Stimulated activated CD4-positive, alpha-beta T cell treated with anti-CD3 and anti-CD28 coated beads, Interleukin-4, amount 100 ng/mL, for 24 hours (primary cell): ENCODE results near the gene TACR1.
"Not testable (repeated sequence)": the region's sequence is repeated elsewhere in the genome, so short reads cannot be mapped to it uniquely, and the experiment has no call there.

ENCODE experiments used
- DNase-seq: peaks from one replicate; pipeline ENCODE4 v3.0.0-alpha.2; 2020

Gene TACR1

DNA sequence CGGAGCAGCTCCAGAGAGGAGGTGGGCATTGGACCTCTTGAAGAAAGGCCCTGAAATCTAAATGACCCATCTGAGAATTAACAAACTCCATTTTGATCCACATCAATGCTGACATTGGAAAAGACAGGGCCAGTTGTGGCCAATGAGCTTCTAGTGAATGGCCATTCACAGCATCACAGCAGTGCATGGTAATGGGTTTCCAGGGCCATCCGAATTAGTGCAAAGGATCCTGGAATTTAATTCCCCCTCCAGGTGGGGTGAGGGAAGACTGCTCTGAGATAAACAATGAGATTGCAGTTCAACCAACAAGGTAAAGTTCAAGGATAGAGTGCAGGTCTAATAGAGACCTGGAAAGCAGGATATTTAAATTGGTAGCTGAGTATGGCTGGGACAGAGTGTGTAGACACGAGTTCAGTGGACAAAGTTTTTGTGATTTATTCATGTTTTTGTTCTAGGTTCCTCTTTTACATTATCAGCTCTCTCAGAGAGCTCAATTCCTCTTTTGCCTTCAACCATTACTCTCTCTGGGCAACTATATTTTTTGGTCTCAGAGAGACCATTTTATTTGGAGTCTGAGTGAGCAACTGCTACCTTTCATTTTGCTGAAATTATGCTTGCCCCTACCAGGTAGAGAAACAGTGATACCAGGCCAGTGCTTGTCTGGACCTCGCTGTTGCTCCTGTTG, 5.0 kb downstream of the TACR1 start:
- DNase-seq, result no peak

DNA sequence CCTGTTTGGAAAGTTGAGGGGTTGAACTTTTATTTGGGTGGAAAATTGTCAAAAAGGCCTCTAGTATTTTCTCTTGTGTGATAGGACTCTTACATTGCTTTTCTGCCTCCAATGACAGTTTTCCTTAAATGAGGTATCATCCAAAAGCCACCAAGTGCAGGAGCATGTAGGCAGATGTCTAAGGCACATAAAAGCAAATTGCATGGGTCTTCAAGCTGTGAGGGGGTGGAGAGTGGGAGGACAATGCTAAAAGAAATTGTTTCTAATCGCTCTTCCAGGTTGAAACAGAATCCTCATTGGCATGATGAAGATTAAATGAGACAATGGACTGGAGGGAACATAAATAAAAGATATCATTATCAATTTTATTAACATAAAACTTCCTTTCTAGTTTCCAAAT, 6.8 kb downstream of the TACR1 start:
- no peak for DNase-seq

GRCh38 chr2:75190271-75190990, 8.9 kb downstream of the TACR1 start:
- no peak for DNase-seq

- DNase-seq, result no peak
Observed at GRCh38 chr2:75186821-75187220, 12.5 kb downstream of the TACR1 start.

DNA sequence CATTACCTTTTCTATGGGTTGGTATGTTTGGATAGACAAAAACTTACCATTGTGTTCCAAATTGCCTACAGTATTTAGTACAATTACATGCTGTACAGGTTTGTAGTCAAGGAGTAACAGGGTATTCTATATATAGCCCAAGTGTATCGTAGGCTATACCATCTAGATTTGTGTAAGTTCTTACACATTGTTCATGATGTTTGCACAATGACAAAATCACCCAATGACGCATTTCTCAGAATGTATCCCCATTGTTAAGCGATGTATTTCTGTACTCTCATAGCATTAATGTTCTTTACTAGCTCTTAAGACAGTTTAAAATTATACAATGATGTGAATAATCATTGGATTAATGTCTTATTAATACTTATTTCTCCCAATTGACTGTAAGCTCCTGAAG, 16.7 kb downstream of the TACR1 start:
- no peak for DNase-seq

DNA sequence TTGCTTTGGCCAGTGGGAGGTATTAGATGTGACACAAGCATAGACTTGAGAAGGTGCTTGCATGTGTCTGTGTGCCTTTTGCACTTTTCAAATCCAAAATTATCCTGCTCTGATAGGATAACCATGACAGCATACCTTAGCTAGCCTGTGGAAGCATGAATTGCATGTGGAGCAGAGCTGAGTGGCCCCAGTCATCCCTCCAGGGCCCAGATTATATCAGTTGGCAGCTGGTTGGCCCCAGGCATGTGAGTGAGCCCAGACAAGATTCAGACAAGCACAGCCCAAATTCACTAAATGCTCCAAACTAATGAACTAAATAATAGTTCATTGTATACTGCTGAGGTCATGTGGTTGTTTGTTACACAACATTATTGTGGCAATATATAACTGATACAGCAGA, 18.8 kb downstream of the TACR1 start:
- DNase-seq, result no peak

DNA sequence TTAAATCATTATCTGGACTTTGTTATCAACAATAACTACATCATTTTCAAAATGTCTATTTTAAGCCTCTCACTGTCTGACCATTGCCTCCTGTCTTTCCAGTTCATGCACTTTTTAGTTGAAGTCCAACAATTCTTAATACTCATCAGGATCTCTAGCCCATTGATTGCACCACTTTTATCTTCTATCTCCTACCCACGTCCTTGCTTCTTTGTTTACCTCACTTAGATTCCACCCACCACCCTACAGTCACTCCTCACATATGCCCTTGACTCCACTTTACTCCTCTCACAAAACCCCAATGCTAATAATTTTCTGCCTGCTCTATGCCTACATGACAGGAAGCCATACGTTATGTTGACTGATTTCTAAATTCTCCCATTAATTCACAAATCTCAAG, 21.9 kb downstream of the TACR1 start:
- DNase-seq, result no peak

- DNase-seq, result no peak
Observed at GRCh38 chr2:75175456-75175855, 23.9 kb downstream of the TACR1 start.

DNA sequence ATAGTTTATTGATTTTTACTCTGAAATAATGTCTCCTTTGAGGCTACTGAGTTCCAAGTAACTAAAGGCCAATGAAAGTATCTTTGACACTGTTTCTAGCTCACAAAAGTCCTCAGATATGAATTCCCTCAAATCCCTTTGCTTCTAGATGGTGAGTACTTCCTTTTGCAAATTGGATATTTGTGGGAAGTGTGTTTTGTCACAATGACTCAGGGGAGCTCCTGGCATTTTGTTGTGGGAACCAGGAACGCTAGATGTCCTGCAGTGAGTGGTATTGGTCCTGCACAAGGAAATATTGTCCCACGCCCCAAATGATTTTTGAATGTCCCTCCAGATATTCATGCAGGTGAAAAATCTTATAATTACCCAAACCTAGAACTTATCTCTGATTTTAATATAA, 24.3 kb downstream of the TACR1 start:
- no peak for DNase-seq

GRCh38 chr2:75174519-75174918, 24.8 kb downstream of the TACR1 start:
- no peak for DNase-seq

DNA sequence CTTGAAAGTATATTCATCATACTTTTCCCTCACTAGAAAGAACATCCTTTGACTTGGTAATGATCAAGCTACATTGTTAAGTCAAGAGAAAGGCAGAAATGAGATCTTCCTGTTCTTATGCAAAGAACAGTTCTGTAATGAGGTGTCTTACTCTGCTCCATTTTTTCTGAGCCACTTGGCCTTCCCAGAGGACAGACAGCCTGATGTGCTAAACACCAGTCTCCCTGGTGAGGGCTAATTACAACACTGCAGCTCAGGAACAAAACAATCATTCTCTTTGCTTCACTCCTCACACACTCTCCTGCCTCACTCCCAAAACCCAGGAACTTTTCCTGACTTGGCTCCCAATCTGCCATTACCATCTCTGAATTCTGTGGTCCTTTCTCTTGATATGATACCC, 25.6 kb downstream of the TACR1 start:
- DNase-seq, result no peak

GRCh38 chr2:75171423-75171822, 27.9 kb downstream of the TACR1 start:
- DNase-seq, result not testable (repeated sequence)

DNA sequence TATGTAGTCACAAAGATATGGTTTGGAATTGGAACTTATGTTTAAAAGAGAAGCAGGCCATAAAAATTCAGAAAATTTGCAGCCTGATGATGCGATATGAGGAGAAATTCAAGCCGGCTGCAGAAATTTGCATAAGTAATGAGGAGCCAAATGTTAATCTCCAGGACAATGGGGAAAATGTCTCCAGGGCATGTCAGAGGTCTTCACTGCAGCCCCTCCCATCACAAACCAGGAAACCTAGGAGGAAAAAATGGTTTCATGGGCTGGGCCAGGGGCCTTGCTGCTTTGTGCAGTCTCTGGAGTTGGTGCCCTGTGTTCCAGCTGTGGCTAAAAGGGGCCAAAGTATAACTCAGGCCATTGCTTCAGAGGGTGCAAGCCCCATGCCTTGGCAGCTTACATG, 28.4 kb downstream of the TACR1 start:
- no peak for DNase-seq

- DNase-seq, result no peak
Observed at GRCh38 chr2:75168186-75168585, 31.1 kb downstream of the TACR1 start.

DNA sequence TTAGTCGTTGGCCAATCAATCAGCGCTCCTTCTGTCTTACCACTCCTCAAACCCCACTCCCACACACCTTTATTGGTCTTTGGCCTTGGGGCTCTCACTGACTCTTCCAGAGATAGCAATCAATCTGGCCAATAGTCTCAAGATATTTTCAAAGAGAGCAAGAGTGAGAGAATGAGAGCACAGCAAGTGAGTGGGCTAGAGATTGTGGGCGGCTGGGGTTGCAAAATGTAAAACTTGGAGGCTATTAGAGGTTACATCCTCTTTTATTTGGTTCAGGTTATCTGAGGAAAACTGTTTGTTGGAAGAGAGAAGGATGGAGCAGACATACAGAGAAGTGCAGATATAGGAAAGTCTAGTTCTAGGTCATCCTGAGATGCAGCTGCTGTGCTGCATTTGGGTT, 32.8 kb downstream of the TACR1 start:
- no peak for DNase-seq

DNA sequence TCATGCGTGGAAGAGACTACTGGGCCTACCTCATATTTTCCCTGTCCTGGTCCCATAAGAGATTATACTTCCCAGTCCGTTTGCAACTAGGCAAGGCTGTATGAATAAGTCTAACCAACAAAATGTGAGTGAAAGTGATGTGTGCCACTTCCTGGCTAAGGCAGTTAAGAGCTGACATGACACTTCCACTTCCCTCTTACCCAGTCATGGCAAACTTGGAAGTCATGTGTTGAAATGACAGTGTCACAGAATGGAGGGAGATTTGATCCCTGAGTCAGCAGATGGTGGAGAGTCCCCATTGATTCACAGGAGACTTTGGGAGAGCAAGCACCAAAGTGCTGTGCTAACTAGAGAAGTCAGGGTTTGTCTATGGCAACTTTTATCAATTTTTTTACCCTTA, 36.4 kb downstream of the TACR1 start:
- no peak for DNase-seq

- no peak for DNase-seq
Observed at GRCh38 chr2:75162259-75162658, 37.1 kb downstream of the TACR1 start.

- no peak for DNase-seq
Observed at GRCh38 chr2:75157435-75157834, 41.9 kb downstream of the TACR1 start.

DNA sequence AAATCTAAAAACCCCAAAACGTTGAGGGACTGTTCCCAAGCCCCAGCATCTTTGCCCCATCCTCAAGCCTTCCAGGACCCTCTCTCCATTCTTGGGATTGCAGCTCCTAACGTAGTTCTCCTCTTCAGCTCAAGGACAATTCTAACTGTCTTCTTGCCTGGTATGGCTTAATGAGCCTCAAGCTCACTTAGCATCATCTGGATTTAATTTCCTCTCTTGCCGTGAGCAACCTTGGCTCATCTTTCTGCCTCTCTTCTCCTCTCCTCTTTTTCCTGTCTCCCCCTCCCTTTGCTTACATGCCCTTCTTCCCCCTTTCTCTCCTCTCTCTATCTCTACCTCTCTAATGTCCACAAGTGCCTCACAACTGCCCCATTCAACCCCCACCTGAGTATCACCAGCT, 44.2 kb downstream of the TACR1 start:
- no peak for DNase-seq

GRCh38 chr2:75153221-75153620, 46.1 kb downstream of the TACR1 start:
- DNase-seq, result no peak

DNA sequence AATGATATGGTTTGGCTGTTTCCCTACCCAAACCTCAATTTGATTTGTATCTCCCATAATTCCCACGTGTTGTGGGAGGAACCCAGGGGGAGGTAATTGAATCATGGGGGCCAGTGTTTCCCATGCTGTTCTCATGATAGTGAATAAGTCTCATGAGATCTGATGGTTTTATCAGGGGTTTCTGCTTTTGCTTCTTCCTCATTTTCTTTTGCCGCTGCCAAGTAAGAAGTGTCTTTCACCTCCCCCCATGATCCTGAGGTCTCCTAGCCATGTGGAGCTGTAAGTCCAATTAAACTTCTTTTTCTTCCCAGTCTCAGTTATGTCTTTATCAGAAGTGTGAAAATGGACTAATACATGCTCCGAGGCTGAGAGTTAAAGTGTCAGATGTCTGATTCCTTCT, 47.1 kb downstream of the TACR1 start:
- not testable (repeated sequence) for DNase-seq

DNA sequence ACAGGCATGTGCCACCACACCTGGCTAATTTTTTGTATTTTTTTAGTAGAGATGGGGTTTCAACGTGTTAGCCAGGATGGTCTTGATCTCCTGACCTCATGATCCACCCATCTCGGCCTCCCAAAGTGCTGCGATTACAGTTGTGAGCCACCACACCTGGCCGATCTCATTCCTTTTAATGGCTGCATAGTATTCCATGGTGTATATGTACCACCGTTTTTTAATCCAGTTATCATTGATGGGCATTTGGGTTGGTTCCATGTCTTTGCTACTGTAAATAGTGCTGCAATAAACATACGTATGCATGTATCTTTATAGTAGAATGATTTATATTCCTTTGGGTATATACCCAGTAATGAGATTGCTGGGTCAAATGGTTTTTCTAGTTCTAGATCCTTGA, 51.4 kb downstream of the TACR1 start:
- DNase-seq, result not testable (repeated sequence)

DNA sequence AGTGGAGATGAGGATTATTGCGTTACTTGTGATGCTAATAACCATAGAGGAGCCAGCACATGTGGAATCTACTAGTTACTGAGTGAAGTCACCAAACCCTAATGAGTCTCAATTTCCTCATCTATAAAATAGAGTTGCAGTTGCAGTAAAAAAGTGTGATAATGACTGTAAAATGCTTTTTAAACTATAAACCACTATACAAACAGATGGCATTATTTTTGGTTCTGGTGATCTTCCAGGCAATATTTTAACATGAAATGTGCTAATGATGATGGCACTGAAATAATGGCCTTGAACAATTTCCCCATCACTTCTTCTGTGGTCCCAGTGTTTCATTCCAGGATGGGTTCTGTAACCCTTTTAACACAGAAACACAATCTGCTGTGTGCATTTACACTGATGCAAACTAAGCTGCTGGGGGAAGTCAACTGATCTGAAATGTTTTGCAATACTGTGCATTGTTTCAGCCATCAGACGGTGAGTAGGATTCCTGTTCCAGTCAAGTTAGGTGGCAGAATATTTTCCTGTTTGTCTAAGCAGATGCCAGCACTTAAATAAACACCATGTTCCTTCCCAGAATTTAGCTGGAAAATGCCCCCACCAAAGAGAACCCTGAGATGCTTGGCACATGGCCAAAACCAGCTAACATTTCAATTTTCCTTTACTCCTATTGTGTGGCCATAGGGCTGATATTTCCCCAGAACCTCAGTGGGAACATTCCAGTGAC, 52.6 kb downstream of the TACR1 start:
- DNase-seq, result no peak

DNA sequence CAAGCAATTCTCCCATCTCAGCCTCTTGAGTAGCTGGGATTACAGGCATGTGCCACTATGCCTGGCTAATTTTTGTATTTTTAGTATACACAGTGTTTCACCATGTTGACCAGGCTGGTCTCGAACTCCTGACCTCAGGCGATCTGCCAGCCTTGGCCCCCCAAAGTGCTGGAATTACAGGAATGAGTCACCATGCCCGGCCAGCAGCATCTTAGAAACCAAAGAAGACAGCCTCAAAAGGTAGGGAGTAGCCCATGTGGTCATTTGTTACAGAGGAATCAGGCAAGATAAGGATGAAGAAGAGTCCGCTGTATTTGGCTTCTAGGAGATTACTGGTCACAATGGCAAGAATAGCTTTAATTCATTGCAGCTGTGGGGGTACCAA, 53.1 kb downstream of the TACR1 start:
- DNase-seq, result not testable (repeated sequence)
